ENCODE results near the gene PKDREJ. TPM values are rescaled to one million over a fixed set of nuclear protein-coding genes. Genes with fewer than 3 reads are reported as not detected.
A peak's percentile ranks its signal among the peaks of the same experiment; 100 is the strongest.
"Not testable (repeated sequence)": the region's sequence is repeated elsewhere in the genome, so short reads cannot be mapped to it uniquely, and the experiment has no call there.

PKDREJ gene
- not detected for total RNA-seq

- H3K27ac Mint-ChIP-seq = no peak within 1 kb of the TSS
- no peaks in the 10 kb centered on the region for H3K9me3 Mint-ChIP-seq (ENCODE audit: low read depth)
- peaks cover 9% of the 10 kb centered on the region for H3K4me1 Mint-ChIP-seq
- H3K36me3 Mint-ChIP-seq (ENCODE audit: low read depth) = peaks cover 3% of the 10 kb centered on the region
- peaks cover 64% of the 10 kb centered on the region for H3K27me3 Mint-ChIP-seq
- H3K4me3 Mint-ChIP-seq = no peak within 1 kb of the TSS
- ChIA-PET POLR2A (no interaction called here), CTCF (no interaction called here)
- DNase-seq (no peak), ATAC-seq (no peak)
- intact Hi-C loops (cut with DNase I, micrococcal nuclease) = no loop called here
Measured at GRCh38 chr22:46263216-46263590, at the start of gene PKDREJ. Gene PKDREJ (minus strand): TSS chr22:46263343. CDS start chr22:46263322, 21 bp downstream.

GRCh38 chr22:46312848-46313247 lies 49.7 kb upstream of the PKDREJ start:
- intact Hi-C loops (cut with DNase I, micrococcal nuclease) = loop anchor here in 1 of 2 experiments (10.0 kb wide), 1 partner anchor 318 kb away; no protein-coding TSS in a partner anchor
- H3K27me3 Mint-ChIP-seq; DNase-seq; H3K4me3 Mint-ChIP-seq; ATAC-seq; H3K27ac Mint-ChIP-seq; POLR2A ChIA-PET; H3K4me1 Mint-ChIP-seq; H3K9me3 Mint-ChIP-seq (ENCODE audit: low read depth): not testable (repeated sequence)
- H3K36me3 Mint-ChIP-seq (ENCODE audit: low read depth) = peaks cover 33% of the 10 kb centered on the region
- CTCF ChIA-PET = interaction anchor here (0.6 to 1.5 kb wide), 7 partner anchors 40 to 848 kb away, joined by 3 to 12 read pairs (median 3); no protein-coding TSS in a partner anchor

GRCh38 chr22:46312056-46312455 lies 48.9 kb upstream of the PKDREJ start:
- ATAC-seq = no peak
- Mint-ChIP-seq H3K4me3 (no peak overlapping the region), H3K9me3 (ENCODE audit: low read depth) (no peaks in the 10 kb centered on the region), H3K4me1 (peaks cover 2% of the 10 kb centered on the region), H3K36me3 (ENCODE audit: low read depth) (peaks cover 26% of the 10 kb centered on the region), H3K27ac (no peak overlapping the region), H3K27me3 (no peaks in the 10 kb centered on the region)
- intact Hi-C loops (cut with DNase I, micrococcal nuclease) = loop anchor here in 1 of 2 experiments (10.0 kb wide), 1 partner anchor 317 kb away; no protein-coding TSS in a partner anchor
- CTCF ChIA-PET = interaction anchor here (0.6 to 1.8 kb wide), 3 partner anchors 13 to 261 kb away, joined by 3 to 6 read pairs (median 5); no protein-coding TSS in a partner anchor
- no peak for DNase-seq
- POLR2A ChIA-PET = no interaction called here

- Mint-ChIP-seq H3K4me1 (peaks cover 2% of the 10 kb centered on the region), H3K27ac (no peak overlapping the region), H3K4me3 (no peak overlapping the region), H3K9me3 (ENCODE audit: low read depth) (no peaks in the 10 kb centered on the region), H3K27me3 (no peaks in the 10 kb centered on the region), H3K36me3 (ENCODE audit: low read depth) (peaks cover 28% of the 10 kb centered on the region)
- ATAC-seq (no peak), DNase-seq (no peak)
- ChIA-PET POLR2A (no interaction called here), CTCF (interaction anchor here (1.7 kb wide), 1 partner anchor 11 kb away, joined by 4 read pairs; no protein-coding TSS in a partner anchor)
- intact Hi-C loops (cut with DNase I, micrococcal nuclease) = loop anchor here in 1 of 2 experiments (10.0 kb wide), 1 partner anchor 315 kb away; no protein-coding TSS in a partner anchor
Measured at GRCh38 chr22:46309526-46310085, 46.5 kb upstream of the PKDREJ start.

- Mint-ChIP-seq H3K27ac (no peak overlapping the region), H3K4me3 (no peak overlapping the region), H3K9me3 (ENCODE audit: low read depth) (no peaks in the 10 kb centered on the region), H3K27me3 (no peaks in the 10 kb centered on the region), H3K36me3 (ENCODE audit: low read depth) (peaks cover 32% of the 10 kb centered on the region), H3K4me1 (peaks cover 4% of the 10 kb centered on the region)
- no peak for DNase-seq
- ChIA-PET CTCF (interaction anchor here (0.6 to 1.7 kb wide), 2 partner anchors 10 to 548 kb away, joined by 3 to 4 read pairs; no protein-coding TSS in a partner anchor), POLR2A (interaction anchor here (0.6 kb wide), 1 partner anchor 26 kb away, joined by 3 read pairs; no protein-coding TSS in a partner anchor)
- intact Hi-C loops (cut with DNase I, micrococcal nuclease) = no loop called here
- no peak for ATAC-seq
Measured at GRCh38 chr22:46308283-46308988, 45.3 kb upstream of the PKDREJ start.

- H3K4me3 Mint-ChIP-seq = no peak overlapping the region
- ChIA-PET CTCF (no interaction called here), POLR2A (no interaction called here)
- peaks cover 48% of the 10 kb centered on the region for H3K36me3 Mint-ChIP-seq (ENCODE audit: low read depth)
- no peak overlapping the region for H3K27ac Mint-ChIP-seq
- H3K9me3 Mint-ChIP-seq (ENCODE audit: low read depth) = no peaks in the 10 kb centered on the region
- peaks cover 4% of the 10 kb centered on the region for H3K27me3 Mint-ChIP-seq
- intact Hi-C loops (cut with DNase I, micrococcal nuclease) = no loop called here
- DNase-seq (no peak), ATAC-seq (no peak)
- peaks cover 9% of the 10 kb centered on the region for H3K4me1 Mint-ChIP-seq
Measured at GRCh38 chr22:46303347-46303965, 40.3 kb upstream of the PKDREJ start.

- ChIA-PET CTCF (interaction anchor here (1.1 kb wide), 1 partner anchor 305 kb away, joined by 3 read pairs; no protein-coding TSS in a partner anchor), POLR2A (no interaction called here)
- Mint-ChIP-seq H3K36me3 (ENCODE audit: low read depth) (peaks cover 47% of the 10 kb centered on the region), H3K4me3 (no peak overlapping the region), H3K9me3 (ENCODE audit: low read depth) (no peaks in the 10 kb centered on the region), H3K27me3 (peaks cover 4% of the 10 kb centered on the region), H3K4me1 (peaks cover 26% of the 10 kb centered on the region), H3K27ac (no peak overlapping the region)
- intact Hi-C loops (cut with DNase I, micrococcal nuclease) = no loop called here
- DNase-seq = no peak
- ATAC-seq = no peak
Measured at GRCh38 chr22:46300491-46300890, 37.3 kb upstream of the PKDREJ start.

GRCh38 chr22:46299101-46299500 lies 36.0 kb upstream of the PKDREJ start:
- ChIA-PET POLR2A (interaction anchor here (0.7 kb wide), 1 partner anchor 331 kb away, joined by 4 read pairs; no protein-coding TSS in a partner anchor), CTCF (interaction anchor here (1.0 to 1.3 kb wide), 3 partner anchors 10 to 303 kb away, joined by 3 to 5 read pairs (median 4); no protein-coding TSS in a partner anchor)
- no peak for ATAC-seq
- no peak for DNase-seq
- Mint-ChIP-seq H3K4me1 (peaks cover 31% of the 10 kb centered on the region), H3K9me3 (ENCODE audit: low read depth) (no peaks in the 10 kb centered on the region), H3K4me3 (peak overlapping the region; percentile 90), H3K27ac (no peak overlapping the region), H3K36me3 (ENCODE audit: low read depth) (peaks cover 45% of the 10 kb centered on the region), H3K27me3 (peaks cover 4% of the 10 kb centered on the region)
- intact Hi-C loops (cut with DNase I, micrococcal nuclease) = loop anchor here (10.0 kb wide), 2 partner anchors 264 to 624 kb away; partner anchors contain the start of gene ATXN10 (in 1 of the 2)

- Mint-ChIP-seq H3K9me3 (ENCODE audit: low read depth) (no peaks in the 10 kb centered on the region), H3K4me3 (peak overlapping the region; percentile 90), H3K4me1 (peaks cover 35% of the 10 kb centered on the region), H3K36me3 (ENCODE audit: low read depth) (peaks cover 37% of the 10 kb centered on the region), H3K27ac (peak overlapping the region; percentile 73), H3K27me3 (peaks cover 4% of the 10 kb centered on the region)
- CTCF ChIA-PET = no interaction called here
- DNase-seq (peak; percentile 58), ATAC-seq (peak; percentile 8)
- intact Hi-C loops (cut with DNase I, micrococcal nuclease) = loop anchor here (10.0 kb wide), 2 partner anchors 262 to 622 kb away; partner anchors contain the start of gene ATXN10 (in 1 of the 2)
- POLR2A ChIA-PET = no interaction called here
Measured at GRCh38 chr22:46297151-46297812, 34.1 kb upstream of the PKDREJ start.

- DNase-seq = peak; percentile 99
- H3K4me1 Mint-ChIP-seq = peaks cover 35% of the 10 kb centered on the region
- peak within 1 kb of the TSS; percentile 90 for H3K4me3 Mint-ChIP-seq
Measured at GRCh38 chr22:46296257-46297150, 33.4 kb upstream of the PKDREJ start, which contains the start of gene GTSE1. Gene GTSE1 (plus strand): TSS chr22:46296870. CDS start chr22:46297401, 531 bp downstream.

More at GRCh38 chr22:46296257-46297150, 33.4 kb upstream of the PKDREJ start, which contains the start of gene GTSE1:
- ATAC-seq = peak; percentile 99
- ChIA-PET POLR2A (interaction anchor here (1.7 kb wide), 2 partner anchors 46 to 147 kb away, joined by 5 to 7 read pairs; partner anchors contain the start of gene CDPF1), CTCF (interaction anchor here (1.0 to 1.5 kb wide), 3 partner anchors 47 to 175 kb away, joined by 3 to 7 read pairs (median 3); partner anchors contain the start of gene CDPF1)
- H3K27ac Mint-ChIP-seq = peak within 1 kb of the TSS; percentile 93
- peaks cover 4% of the 10 kb centered on the region for H3K27me3 Mint-ChIP-seq
- peaks cover 37% of the 10 kb centered on the region for H3K36me3 Mint-ChIP-seq (ENCODE audit: low read depth)
- no peaks in the 10 kb centered on the region for H3K9me3 Mint-ChIP-seq (ENCODE audit: low read depth)
- intact Hi-C loops (cut with DNase I, micrococcal nuclease) = loop anchor here (1.0 to 10.0 kb wide), 13 partner anchors 28 to 622 kb away; partner anchors contain the start of genes CDPF1 (in 2 of the 2), ATXN10 (in 1 of the 2), PPARA (in 1 of the 2) and TBC1D22A (in 1 of the 2)

Measured in activated CD4-positive, alpha-beta T cell treated with anti-CD3 and anti-CD28 coated beads for 36 hours (primary cell).